ENCODE data around the gene HOXD12. TPM values are rescaled to one million over a fixed set of nuclear protein-coding genes. Genes with fewer than 3 reads are reported as not detected.

HOXD12 gene
- total RNA-seq, 2 donors from 2014 or later, result not detected

- intact Hi-C loops (cut with DNase I), result no loop called here
- no peak overlapping the region for H3K9ac ChIP-seq (ENCODE audit: low read depth in 2 of 2, low read length in 2 of 2)
Measured at GRCh38 chr2:176096243-176096985, 3.2 kb upstream of the HOXD12 start.

GRCh38 chr2:176096986-176097819 lies 2.4 kb upstream of the HOXD12 start:
- no peaks in the 10 kb centered on the region for H3K36me3 ChIP-seq
- no peak overlapping the region for H3K9ac ChIP-seq (ENCODE audit: low read depth in 2 of 2, low read length in 2 of 2)
- no peaks in the 10 kb centered on the region for H3K9me3 ChIP-seq
- TF ChIP-seq CTCF (IDR thresholded peaks at IDR 0.05), result peak; percentile 80
- H3K27me3 ChIP-seq, result peaks cover 94% of the 10 kb centered on the region
- H3K4me1 ChIP-seq, result peaks cover 4% of the 10 kb centered on the region
- intact Hi-C loops (cut with DNase I), result no loop called here
- peak; percentile 75 for DNase-seq
- peak overlapping the region; percentile 34 for H3K4me3 ChIP-seq
- no peak overlapping the region for H3K27ac ChIP-seq

More at GRCh38 chr2:176096243-176096985, 3.2 kb upstream of the HOXD12 start:
- Histone ChIP-seq H3K27me3 (peaks cover 94% of the 10 kb centered on the region), H3K4me1 (peaks cover 4% of the 10 kb centered on the region), H3K27ac (no peak overlapping the region), H3K4me3 (peak overlapping the region; percentile 34), H3K9me3 (no peaks in the 10 kb centered on the region), H3K36me3 (no peaks in the 10 kb centered on the region)
- no peak for TF ChIP-seq CTCF (IDR thresholded peaks at IDR 0.05)
- peak; percentile 20 for DNase-seq

- TF ChIP-seq CTCF (IDR thresholded peaks at IDR 0.05), result no peak
- Histone ChIP-seq H3K9ac (ENCODE audit: low read depth in 2 of 2, low read length in 2 of 2) (no peak overlapping the region), H3K9me3 (no peaks in the 10 kb centered on the region), H3K4me3 (peak overlapping the region; percentile 5), H3K4me1 (peaks cover 4% of the 10 kb centered on the region), H3K36me3 (no peaks in the 10 kb centered on the region), H3K27me3 (peaks cover 92% of the 10 kb centered on the region), H3K27ac (no peak overlapping the region)
- intact Hi-C loops (cut with DNase I), result no loop called here
- no peak for DNase-seq
Measured at GRCh38 chr2:176097820-176098365, 1.7 kb upstream of the HOXD12 start.

- Histone ChIP-seq H3K27ac (no peak overlapping the region), H3K9me3 (no peaks in the 10 kb centered on the region), H3K4me1 (no peaks in the 10 kb centered on the region), H3K4me3 (peak overlapping the region; percentile 5), H3K27me3 (peaks cover 92% of the 10 kb centered on the region), H3K36me3 (no peaks in the 10 kb centered on the region), H3K9ac (ENCODE audit: low read depth in 2 of 2, low read length in 2 of 2) (no peak overlapping the region)
- no peak for TF ChIP-seq CTCF (IDR thresholded peaks at IDR 0.05)
- DNase-seq, result peak; percentile 20
- intact Hi-C loops (cut with DNase I), result no loop called here
Measured at GRCh38 chr2:176098366-176099158, 1.0 kb upstream of the HOXD12 start.
